ENCODE data around the gene DNAH3. TPM values are rescaled to one million over a fixed set of nuclear protein-coding genes. Genes with fewer than 3 reads are reported as not detected.

DNAH3 gene
- total RNA-seq, 1 experiment from 2014 or later, result 0.57 TPM

DNA sequence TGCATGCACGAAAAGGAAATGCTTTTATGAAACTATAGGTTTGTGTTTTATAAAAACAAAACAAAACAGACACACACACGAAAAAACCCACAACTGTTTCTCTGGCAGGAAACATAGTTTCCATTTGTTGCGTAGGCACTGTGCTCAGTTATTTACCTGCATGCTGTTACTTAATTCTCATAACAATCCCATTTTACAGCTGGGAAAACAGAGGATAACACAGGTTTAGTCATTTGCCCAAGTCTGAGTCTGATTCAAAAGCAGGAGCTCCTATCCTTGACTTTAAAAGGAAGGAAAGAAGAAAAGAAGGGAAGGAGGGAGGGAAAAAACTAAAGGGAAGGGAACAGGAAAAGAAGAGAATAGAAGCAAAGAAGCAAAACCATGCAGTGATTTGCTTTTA is 117.4 kb downstream of the DNAH3 start (continued):
- TF ChIP-seq, protein P1, sequence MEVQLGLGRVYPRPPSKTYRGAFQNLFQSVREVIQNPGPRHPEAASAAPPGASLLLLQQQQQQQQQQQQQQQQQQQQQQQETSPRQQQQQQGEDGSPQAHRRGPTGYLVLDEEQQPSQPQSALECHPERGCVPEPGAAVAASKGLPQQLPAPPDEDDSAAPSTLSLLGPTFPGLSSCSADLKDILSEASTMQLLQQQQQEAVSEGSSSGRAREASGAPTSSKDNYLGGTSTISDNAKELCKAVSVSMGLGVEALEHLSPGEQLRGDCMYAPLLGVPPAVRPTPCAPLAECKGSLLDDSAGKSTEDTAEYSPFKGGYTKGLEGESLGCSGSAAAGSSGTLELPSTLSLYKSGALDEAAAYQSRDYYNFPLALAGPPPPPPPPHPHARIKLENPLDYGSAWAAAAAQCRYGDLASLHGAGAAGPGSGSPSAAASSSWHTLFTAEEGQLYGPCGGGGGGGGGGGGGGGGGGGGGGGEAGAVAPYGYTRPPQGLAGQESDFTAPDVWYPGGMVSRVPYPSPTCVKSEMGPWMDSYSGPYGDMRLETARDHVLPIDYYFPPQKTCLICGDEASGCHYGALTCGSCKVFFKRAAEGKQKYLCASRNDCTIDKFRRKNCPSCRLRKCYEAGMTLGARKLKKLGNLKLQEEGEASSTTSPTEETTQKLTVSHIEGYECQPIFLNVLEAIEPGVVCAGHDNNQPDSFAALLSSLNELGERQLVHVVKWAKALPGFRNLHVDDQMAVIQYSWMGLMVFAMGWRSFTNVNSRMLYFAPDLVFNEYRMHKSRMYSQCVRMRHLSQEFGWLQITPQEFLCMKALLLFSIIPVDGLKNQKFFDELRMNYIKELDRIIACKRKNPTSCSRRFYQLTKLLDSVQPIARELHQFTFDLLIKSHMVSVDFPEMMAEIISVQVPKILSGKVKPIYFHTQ (CRISPR knock-in tag; IDR thresholded peaks at IDR 0.05), result no peak
- no peak for TF ChIP-seq GABPB1 (CRISPR knock-in tag; IDR thresholded peaks at IDR 0.05)
- TF ChIP-seq MYBL2 (CRISPR knock-in tag; IDR thresholded peaks at IDR 0.05), result no peak
- no peak for TF ChIP-seq ZBTB43 (CRISPR knock-in tag; IDR thresholded peaks at IDR 0.05)
- no peak for TF ChIP-seq ZNF121 (CRISPR knock-in tag; IDR thresholded peaks at IDR 0.05)
- no peak for TF ChIP-seq MLX (CRISPR knock-in tag; IDR thresholded peaks at IDR 0.05)

- no peak overlapping the region for H3K4me3 Mint-ChIP-seq
- ChIA-PET POLR2A (interaction anchor here (0.7 kb wide), 1 partner anchor 121 kb away, joined by 4 read pairs; no protein-coding TSS in a partner anchor), CTCF (interaction anchor here (1.0 to 1.3 kb wide), 2 partner anchors 26 to 27 kb away, joined by 3 to 4 read pairs; no protein-coding TSS in a partner anchor)
- no peaks in the 10 kb centered on the region for H3K36me3 Mint-ChIP-seq
- no peak for DNase-seq (ENCODE audit: low spot score)
- no peak overlapping the region for H3K27ac Mint-ChIP-seq
- peaks cover 4% of the 10 kb centered on the region for H3K4me1 Mint-ChIP-seq
- no peaks in the 10 kb centered on the region for H3K9me3 Mint-ChIP-seq
- ATAC-seq, result no peak
- TF ChIP-seq CBFB (CRISPR knock-in tag; IDR thresholded peaks at IDR 0.05; ENCODE audit: low read depth), result no peak
- TF ChIP-seq ZNF532 (CRISPR knock-in tag; IDR thresholded peaks at IDR 0.05; ENCODE audit: borderline replicate concordance), result no peak
- TF ChIP-seq, protein P2, sequence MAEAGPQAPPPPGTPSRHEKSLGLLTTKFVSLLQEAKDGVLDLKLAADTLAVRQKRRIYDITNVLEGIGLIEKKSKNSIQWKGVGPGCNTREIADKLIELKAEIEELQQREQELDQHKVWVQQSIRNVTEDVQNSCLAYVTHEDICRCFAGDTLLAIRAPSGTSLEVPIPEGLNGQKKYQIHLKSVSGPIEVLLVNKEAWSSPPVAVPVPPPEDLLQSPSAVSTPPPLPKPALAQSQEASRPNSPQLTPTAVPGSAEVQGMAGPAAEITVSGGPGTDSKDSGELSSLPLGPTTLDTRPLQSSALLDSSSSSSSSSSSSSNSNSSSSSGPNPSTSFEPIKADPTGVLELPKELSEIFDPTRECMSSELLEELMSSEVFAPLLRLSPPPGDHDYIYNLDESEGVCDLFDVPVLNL (CRISPR knock-in tag; IDR thresholded peaks at IDR 0.05; ENCODE audit: borderline replicate concordance, low read depth), result no peak
- H3K27me3 Mint-ChIP-seq (ENCODE audit: low read depth), result no peaks in the 10 kb centered on the region
These were observed 121.9 kb downstream of the DNAH3 start for GRCh38 chr16:21028728-21029127.

GRCh38 chr16:21026846-21027245 is 123.8 kb downstream of the DNAH3 start:
- CTCF ChIA-PET, result interaction anchor here (0.9 kb wide), 1 partner anchor 26 kb away, joined by 3 read pairs; no protein-coding TSS in a partner anchor
- H3K27ac Mint-ChIP-seq, result no peak overlapping the region; the same call in 1 of the 2 replicates
- DNase-seq (ENCODE audit: low spot score), result no peak
- TF ChIP-seq ZBTB43 (CRISPR knock-in tag; IDR thresholded peaks at IDR 0.05) (no peak), SMAD4 (CRISPR knock-in tag; IDR thresholded peaks at IDR 0.05) (no peak), RORB (CRISPR knock-in tag; IDR thresholded peaks at IDR 0.05) (no peak), CBFB (CRISPR knock-in tag; IDR thresholded peaks at IDR 0.05; ENCODE audit: low read depth) (no peak), ZNF281 (CRISPR knock-in tag; IDR thresholded peaks at IDR 0.05) (no peak), ZNF423 (CRISPR knock-in tag; IDR thresholded peaks at IDR 0.05) (no peak)
- TF ChIP-seq, protein P3, sequence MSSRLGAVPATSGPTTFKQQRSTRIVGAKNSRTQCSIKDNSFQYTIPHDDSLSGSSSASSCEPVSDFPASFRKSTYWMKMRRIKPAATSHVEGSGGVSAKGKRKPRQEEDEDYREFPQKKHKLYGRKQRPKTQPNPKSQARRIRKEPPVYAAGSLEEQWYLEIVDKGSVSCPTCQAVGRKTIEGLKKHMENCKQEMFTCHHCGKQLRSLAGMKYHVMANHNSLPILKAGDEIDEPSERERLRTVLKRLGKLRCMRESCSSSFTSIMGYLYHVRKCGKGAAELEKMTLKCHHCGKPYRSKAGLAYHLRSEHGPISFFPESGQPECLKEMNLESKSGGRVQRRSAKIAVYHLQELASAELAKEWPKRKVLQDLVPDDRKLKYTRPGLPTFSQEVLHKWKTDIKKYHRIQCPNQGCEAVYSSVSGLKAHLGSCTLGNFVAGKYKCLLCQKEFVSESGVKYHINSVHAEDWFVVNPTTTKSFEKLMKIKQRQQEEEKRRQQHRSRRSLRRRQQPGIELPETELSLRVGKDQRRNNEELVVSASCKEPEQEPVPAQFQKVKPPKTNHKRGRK (CRISPR knock-in tag; IDR thresholded peaks at IDR 0.05; ENCODE audit: borderline replicate concordance), result no peak

More at GRCh38 chr16:21026846-21027245, 123.8 kb downstream of the DNAH3 start:
- no peak overlapping the region for H3K4me3 Mint-ChIP-seq
- POLR2A ChIA-PET, result no interaction called here
- ATAC-seq, result no peak
- H3K36me3 Mint-ChIP-seq, result no peaks in the 10 kb centered on the region
- H3K9me3 Mint-ChIP-seq, result no peaks in the 10 kb centered on the region
- H3K4me1 Mint-ChIP-seq, result no peaks in the 10 kb centered on the region
- no peaks in the 10 kb centered on the region for H3K27me3 Mint-ChIP-seq (ENCODE audit: low read depth)
